HepG2 (cell line): ENCODE data around the gene NLRP12.

ENCODE experiments used
- CTCF ChIP-seq: sonication (generic); formaldehyde crosslinking; IDR thresholded peaks from 2 replicates; pipeline ENCODE4 v1.5.0; 2020; ENCODE audit warnings: mild to moderate bottlenecking, missing genetic modification reagents, moderate library complexity
- FOXC1 ChIP-seq: sonication (generic); formaldehyde crosslinking; IDR thresholded peaks from 2 replicates; pipeline ENCODE4 v1.8.0; 2022; ENCODE audit warnings: mild to moderate bottlenecking, missing genetic modification reagents, borderline replicate concordance
- FOXK2 ChIP-seq: fragments of 450-650 bp; IDR thresholded peaks from 2 replicates; pipeline ENCODE4 v1.6.1; 2016
- PPARG ChIP-seq: conservative IDR thresholded peaks from 2 replicates; pipeline ENCODE4 v1.6.1; 2016; ENCODE audit warnings: missing biosample characterization, missing genetic modification reagents
- PTBP1 ChIP-seq: fragments of 200-400 bp; formaldehyde crosslinking; IDR thresholded peaks from 2 replicates; pipeline ENCODE4 v1.6.1; 2018; ENCODE audit warnings: low read length, low read depth; ENCODE audit not compliant: poor library complexity, severe bottlenecking
- SMC3 ChIP-seq: IDR thresholded peaks from 2 replicates; pipeline ENCODE4 v1.6.1; 2011; ENCODE audit warnings: low read length, improper control_type of control experiment
- U2AF2 ChIP-seq: fragments of 200-400 bp; formaldehyde crosslinking; IDR thresholded peaks from 2 replicates; pipeline ENCODE4 v1.6.1; 2017; ENCODE audit warnings: low read depth, mild to moderate bottlenecking, low read length
- ZNF274 ChIP-seq: sonication (generic); formaldehyde crosslinking; IDR thresholded peaks from 2 replicates; pipeline ENCODE4 v1.5.1; 2020; ENCODE audit warnings: mild to moderate bottlenecking, missing genetic modification reagents
- ZNF501 ChIP-seq: sonication (generic); formaldehyde crosslinking; IDR thresholded peaks from 2 replicates; pipeline ENCODE4 v1.5.1; 2020; ENCODE audit warnings: mild to moderate bottlenecking, moderate library complexity, missing genetic modification reagents
- ZNF644 ChIP-seq: IDR thresholded peaks from 2 replicates; pipeline ENCODE4 v1.6.1; 2016; ENCODE audit warnings: low read depth
- ZNF883 ChIP-seq: sonication (generic); formaldehyde crosslinking; IDR thresholded peaks from 2 replicates; pipeline ENCODE4 v1.5.1; 2020; ENCODE audit warnings: mild to moderate bottlenecking, missing genetic modification reagents; ENCODE audit errors: not compliant biosample characterization
- ZSCAN29 ChIP-seq: sonication (generic); formaldehyde crosslinking; conservative IDR thresholded peaks from 2 replicates; pipeline ENCODE4 v1.4.0; 2020; ENCODE audit warnings: mild to moderate bottlenecking, missing genetic modification reagents
- TF ChIP-seq, protein P1 (sequence below), 2 experiments: sonication (generic) in 1 of 2; formaldehyde crosslinking in 1 of 2; IDR thresholded peaks; 2 replicates each; pipeline versions ENCODE4 v1.5.1 to v1.6.1; 2011 to 2020; ENCODE audit warnings: borderline replicate concordance in 1 of 2, low read depth in 1 of 2, low read length in 1 of 2, mild to moderate bottlenecking in 1 of 2, missing genetic modification reagents in 1 of 2, moderate library complexity in 1 of 2
- TF ChIP-seq, protein P2 (sequence below): sonication (generic); formaldehyde crosslinking; IDR thresholded peaks from 2 replicates; pipeline ENCODE4 v1.4.0; 2020; ENCODE audit warnings: missing genetic modification reagents

GRCh38 chr19:53823380-53824120, 564 bp downstream of the NLRP12 start:
- TF ChIP-seq ZNF644 (no peak), CTCF (CRISPR knock-in tag) (no peak), FOXK2 (no peak), SMC3 (no peak), PTBP1 (no peak), U2AF2 (no peak), ZSCAN29 (CRISPR knock-in tag) (no peak), PPARG (CRISPR knock-in tag) (no peak), ZNF883 (no peak), ZNF501 (CRISPR knock-in tag) (no peak), FOXC1 (no peak), ZNF274 (CRISPR knock-in tag) (no peak)
- TF ChIP-seq, protein P1, sequence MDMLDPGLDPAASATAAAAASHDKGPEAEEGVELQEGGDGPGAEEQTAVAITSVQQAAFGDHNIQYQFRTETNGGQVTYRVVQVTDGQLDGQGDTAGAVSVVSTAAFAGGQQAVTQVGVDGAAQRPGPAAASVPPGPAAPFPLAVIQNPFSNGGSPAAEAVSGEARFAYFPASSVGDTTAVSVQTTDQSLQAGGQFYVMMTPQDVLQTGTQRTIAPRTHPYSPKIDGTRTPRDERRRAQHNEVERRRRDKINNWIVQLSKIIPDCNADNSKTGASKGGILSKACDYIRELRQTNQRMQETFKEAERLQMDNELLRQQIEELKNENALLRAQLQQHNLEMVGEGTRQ (IDR thresholded peaks at IDR 0.05; ENCODE audit: low read depth, low read length): no peak
- TF ChIP-seq, protein P1 (CRISPR knock-in tag; IDR thresholded peaks at IDR 0.05; ENCODE audit: borderline replicate concordance): no peak
- TF ChIP-seq, protein P2, sequence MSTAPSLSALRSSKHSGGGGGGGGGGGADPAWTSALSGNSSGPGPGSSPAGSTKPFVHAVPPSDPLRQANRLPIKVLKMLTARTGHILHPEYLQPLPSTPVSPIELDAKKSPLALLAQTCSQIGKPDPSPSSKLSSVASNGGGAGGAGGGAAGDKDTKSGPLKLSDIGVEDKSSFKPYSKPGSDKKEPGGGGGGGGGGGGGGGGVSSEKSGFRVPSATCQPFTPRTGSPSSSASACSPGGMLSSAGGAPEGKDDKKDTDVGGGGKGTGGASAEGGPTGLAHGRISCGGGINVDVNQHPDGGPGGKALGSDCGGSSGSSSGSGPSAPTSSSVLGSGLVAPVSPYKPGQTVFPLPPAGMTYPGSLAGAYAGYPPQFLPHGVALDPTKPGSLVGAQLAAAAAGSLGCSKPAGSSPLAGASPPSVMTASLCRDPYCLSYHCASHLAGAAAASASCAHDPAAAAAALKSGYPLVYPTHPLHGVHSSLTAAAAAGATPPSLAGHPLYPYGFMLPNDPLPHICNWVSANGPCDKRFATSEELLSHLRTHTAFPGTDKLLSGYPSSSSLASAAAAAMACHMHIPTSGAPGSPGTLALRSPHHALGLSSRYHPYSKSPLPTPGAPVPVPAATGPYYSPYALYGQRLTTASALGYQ (CRISPR knock-in tag): no peak
